Loucy (cell line): ENCODE measurements around the gene SCART1.

ENCODE experiments used
- EZH2phosphoT487 ChIP-seq: fragments of 200-600 bp; IDR thresholded peaks from 2 replicates; pipeline ENCODE4 v1.6.1; 2018; ENCODE audit warnings: antibody characterized with exemption, mild to moderate bottlenecking, moderate library complexity, borderline replicate concordance
- TF ChIP-seq, protein P1 (sequence below): fragments of 200-600 bp; sonication (generic); conservative IDR thresholded peaks from 2 replicates; pipeline ENCODE4 v1.5.1; 2014; ENCODE audit warnings: mild to moderate bottlenecking, antibody characterized with exemption, low read length

DNA sequence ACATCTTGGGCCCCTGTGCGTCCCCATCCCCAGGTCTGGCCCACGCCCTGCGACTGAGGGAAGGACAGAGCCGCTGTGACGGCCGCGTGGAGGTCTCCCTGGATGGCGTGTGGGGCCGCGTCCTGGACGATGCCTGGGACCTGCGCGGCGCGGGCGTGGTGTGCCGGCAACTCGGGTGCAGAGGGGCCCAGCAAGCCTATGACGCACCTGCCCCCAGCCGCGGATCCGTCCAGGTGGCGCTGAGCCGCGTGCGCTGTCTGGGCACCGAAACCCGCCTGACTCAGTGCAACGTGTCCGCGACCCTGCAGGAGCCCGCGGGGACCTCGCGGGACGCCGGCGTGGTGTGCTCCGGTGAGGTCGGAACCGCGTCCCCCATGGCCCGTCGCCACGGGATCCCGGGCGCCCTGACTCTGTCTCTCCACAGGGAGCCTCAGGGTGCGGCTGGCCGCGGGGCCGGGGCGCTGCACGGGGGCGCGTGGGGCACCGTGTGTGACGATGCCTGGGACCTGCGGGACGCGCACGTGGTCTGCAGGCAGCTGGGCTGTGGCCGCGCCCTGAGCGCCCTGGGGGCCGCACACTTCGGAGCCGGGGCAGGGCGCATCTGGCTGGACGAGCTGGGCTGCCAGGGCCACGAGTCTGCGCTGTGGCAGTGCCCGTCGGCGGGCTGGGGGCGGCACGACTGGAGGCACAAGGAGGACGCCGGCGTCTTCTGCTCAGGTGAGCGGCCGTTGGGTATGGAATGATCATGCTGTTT, 5.9 kb downstream of the SCART1 start:
- TF ChIP-seq, protein P1, sequence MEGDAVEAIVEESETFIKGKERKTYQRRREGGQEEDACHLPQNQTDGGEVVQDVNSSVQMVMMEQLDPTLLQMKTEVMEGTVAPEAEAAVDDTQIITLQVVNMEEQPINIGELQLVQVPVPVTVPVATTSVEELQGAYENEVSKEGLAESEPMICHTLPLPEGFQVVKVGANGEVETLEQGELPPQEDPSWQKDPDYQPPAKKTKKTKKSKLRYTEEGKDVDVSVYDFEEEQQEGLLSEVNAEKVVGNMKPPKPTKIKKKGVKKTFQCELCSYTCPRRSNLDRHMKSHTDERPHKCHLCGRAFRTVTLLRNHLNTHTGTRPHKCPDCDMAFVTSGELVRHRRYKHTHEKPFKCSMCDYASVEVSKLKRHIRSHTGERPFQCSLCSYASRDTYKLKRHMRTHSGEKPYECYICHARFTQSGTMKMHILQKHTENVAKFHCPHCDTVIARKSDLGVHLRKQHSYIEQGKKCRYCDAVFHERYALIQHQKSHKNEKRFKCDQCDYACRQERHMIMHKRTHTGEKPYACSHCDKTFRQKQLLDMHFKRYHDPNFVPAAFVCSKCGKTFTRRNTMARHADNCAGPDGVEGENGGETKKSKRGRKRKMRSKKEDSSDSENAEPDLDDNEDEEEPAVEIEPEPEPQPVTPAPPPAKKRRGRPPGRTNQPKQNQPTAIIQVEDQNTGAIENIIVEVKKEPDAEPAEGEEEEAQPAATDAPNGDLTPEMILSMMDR: no peak
- no peak for TF ChIP-seq EZH2phosphoT487
